GM18909 (cell line): ENCODE data around the gene PRELID1.
A peak's percentile ranks its signal among the peaks of the same experiment; 100 is the strongest.

Source experiments
- ATAC-seq: cut with Tn5 transposase; IDR thresholded peaks from one replicate; pipeline ENCODE4 v1.9.1; 2021; ENCODE audit warnings: mild to moderate bottlenecking; ENCODE audit not compliant: unreplicated experiment, poor library complexity

The PRELID1 gene

GRCh38 chr5:177311723-177312648 is 8.4 kb downstream of the PRELID1 start, which contains the start of gene MXD3:
TSS of gene MXD3 (minus strand) at chr5:177311898. CDS start at chr5:177311830, 68 bp downstream.
- ATAC-seq = peak; percentile 78

GRCh38 chr5:177312649-177313181 is 9.1 kb downstream of the PRELID1 start:
- ATAC-seq = peak; percentile 20

- no peak for ATAC-seq
These were observed 10.1 kb downstream of the PRELID1 start for GRCh38 chr5:177313561-177314259.

GRCh38 chr5:177314376-177315342 is 11.1 kb downstream of the PRELID1 start:
- ATAC-seq = no peak

- no peak for ATAC-seq
These were observed 11.8 kb downstream of the PRELID1 start for GRCh38 chr5:177315411-177315810.

- no peak for ATAC-seq
These were observed 12.4 kb downstream of the PRELID1 start for GRCh38 chr5:177316005-177316404.

GRCh38 chr5:177317959-177318377 is 14.4 kb downstream of the PRELID1 start:
- ATAC-seq = peak; percentile 44

- ATAC-seq = no peak
These were observed 16.5 kb downstream of the PRELID1 start for GRCh38 chr5:177319913-177320588.

- no peak for ATAC-seq
These were observed 17.3 kb downstream of the PRELID1 start for GRCh38 chr5:177320879-177321278.

GRCh38 chr5:177325868-177326381 is 22.3 kb downstream of the PRELID1 start:
- no peak for ATAC-seq

- no peak for ATAC-seq
These were observed 24.2 kb downstream of the PRELID1 start for GRCh38 chr5:177327539-177328522.

GRCh38 chr5:177328545-177329231 is 25.1 kb downstream of the PRELID1 start:
- no peak for ATAC-seq

GRCh38 chr5:177329883-177330282 is 26.3 kb downstream of the PRELID1 start:
- no peak for ATAC-seq

GRCh38 chr5:177330991-177331842 is 27.6 kb downstream of the PRELID1 start:
- ATAC-seq = no peak

GRCh38 chr5:177332031-177332895 is 28.7 kb downstream of the PRELID1 start:
- no peak for ATAC-seq

- no peak for ATAC-seq
These were observed 29.3 kb downstream of the PRELID1 start for GRCh38 chr5:177332896-177333260.
